Retinal pigment epithelial cell (primary cell): ENCODE results near the gene EGFR.

Experiments used
- DNase-seq: peaks from one replicate; pipeline ENCODE4 v3.0.0-alpha.2; 2010; ENCODE audit warnings: low read depth
- H3K4me3 ChIP-seq: 2 replicates; pipeline ENCODE4 v1.5.1; 2011; ENCODE audit warnings: mild to moderate bottlenecking, low read length, control low read depth, moderate library complexity
- CTCF ChIP-seq: conservative IDR thresholded peaks from 2 replicates; pipeline ENCODE4 v1.5.1; 2011; ENCODE audit warnings: low read depth, low read length, control low read depth, inconsistent platforms

EGFR gene

GRCh38 chr7:55189146-55189766, 170.4 kb downstream of the EGFR start:
- no peak for DNase-seq
- TF ChIP-seq CTCF, result peak; percentile 19
- no peak overlapping the region for H3K4me3 ChIP-seq

- no peak for DNase-seq
- TF ChIP-seq CTCF, result no peak
- no peak overlapping the region for H3K4me3 ChIP-seq
Observed at GRCh38 chr7:55189878-55190436, 171.1 kb downstream of the EGFR start.

GRCh38 chr7:55190511-55191160, 171.8 kb downstream of the EGFR start:
- DNase-seq, result no peak

GRCh38 chr7:55191161-55191925, 172.5 kb downstream of the EGFR start:
- no peak for DNase-seq
- no peak overlapping the region for H3K4me3 ChIP-seq
- no peak for TF ChIP-seq CTCF

More at GRCh38 chr7:55190511-55191160, 171.8 kb downstream of the EGFR start:
- TF ChIP-seq CTCF, result no peak
- no peak overlapping the region for H3K4me3 ChIP-seq

GRCh38 chr7:55191926-55192692, 173.3 kb downstream of the EGFR start:
- DNase-seq, result no peak
- no peak overlapping the region for H3K4me3 ChIP-seq
- TF ChIP-seq CTCF, result peak; percentile 35

- no peak for TF ChIP-seq CTCF
- DNase-seq, result peak; percentile 64
- no peak overlapping the region for H3K4me3 ChIP-seq
Observed at GRCh38 chr7:55192723-55193122, 173.9 kb downstream of the EGFR start.
